BJ (cell line): ENCODE measurements around the gene POMGNT2. TPM values are rescaled to one million over a fixed set of nuclear protein-coding genes. Genes with fewer than 3 reads are reported as not detected.

Experiments used
- CTCF ChIA-PET: fragments of 350-600 bp; formaldehyde crosslinking; extraction: SDS; loops from one replicate; lab custom pipeline; 2021; ENCODE audit warnings: antibody characterized with exemption, inconsistent platforms; lab: Yijun Ruan, JAX
- POLR2A ChIA-PET: fragments of 300-600 bp; sonication (Branson Sonifier 250); formaldehyde crosslinking; extraction: SDS; loops from one replicate; lab custom pipeline; 2021; ENCODE audit warnings: antibody characterized with exemption; lab: Charles Lee
- DNase-seq: peaks from one replicate; pipeline ENCODE4 v3.0.0-alpha.2; 2011; ENCODE audit warnings: low read depth
- H3K27me3 ChIP-seq: 2 replicates; pipeline ENCODE4 v1.6.0; 2011; ENCODE audit warnings: low read length; ENCODE audit not compliant: control insufficient read depth, insufficient read depth
- H3K36me3 ChIP-seq: 2 replicates; pipeline ENCODE4 v1.5.1; 2011; ENCODE audit warnings: low read length; ENCODE audit not compliant: control insufficient read depth, insufficient read depth
- H3K4me3 ChIP-seq: 2 replicates; pipeline ENCODE4 v1.5.1; 2011; ENCODE audit warnings: low read depth, mild to moderate bottlenecking, control low read depth, low read length
- CTCF ChIP-seq: IDR thresholded peaks from 2 replicates; pipeline ENCODE4 v1.5.1; 2011; ENCODE audit warnings: low read depth, mild to moderate bottlenecking, control low read depth, inconsistent platforms, low read length, moderate library complexity; ENCODE audit not compliant: insufficient read depth
- polyA plus RNA-seq: library from polyadenylated mRNA; depleted of rRNA; stranded (reverse); fragments of >200 nt; gene quantifications from 2 replicates; pipeline ENCODE4 v1.2.3, GENCODE V29; 2011; rRNA removed

Gene POMGNT2
- polyA plus RNA-seq, 1 experiment: 20.0 TPM

- CTCF ChIA-PET: interaction anchor here (0.7 kb wide), 1 partner anchor 60 kb away, joined by 3 read pairs; no protein-coding TSS in a partner anchor
- Histone ChIP-seq H3K27me3 (no peaks in the 10 kb centered on the region), H3K36me3 (no peaks in the 10 kb centered on the region), H3K4me3 (no peak overlapping the region)
- no peak for TF ChIP-seq CTCF
- DNase-seq: no peak
- POLR2A ChIA-PET: no interaction called here
These were observed 72.9 kb downstream of the POMGNT2 start for GRCh38 chr3:43032646-43033628.

GRCh38 chr3:43031889-43032545 lies 73.9 kb downstream of the POMGNT2 start:
- TF ChIP-seq CTCF: no peak
- no peak for DNase-seq
- ChIA-PET POLR2A (no interaction called here), CTCF (no interaction called here)
- Histone ChIP-seq H3K27me3 (no peaks in the 10 kb centered on the region), H3K4me3 (no peak overlapping the region), H3K36me3 (no peaks in the 10 kb centered on the region)

- ChIA-PET CTCF (no interaction called here), POLR2A (no interaction called here)
- no peak for DNase-seq
- Histone ChIP-seq H3K4me3 (no peak overlapping the region), H3K27me3 (no peaks in the 10 kb centered on the region), H3K36me3 (no peaks in the 10 kb centered on the region)
- no peak for TF ChIP-seq CTCF
These were observed 74.4 kb downstream of the POMGNT2 start for GRCh38 chr3:43031485-43031884.

GRCh38 chr3:43030162-43030935 lies 75.5 kb downstream of the POMGNT2 start:
- H3K27me3 ChIP-seq: no peaks in the 10 kb centered on the region
- POLR2A ChIA-PET: no interaction called here
- H3K4me3 ChIP-seq: no peak overlapping the region
- CTCF ChIA-PET: no interaction called here
- no peaks in the 10 kb centered on the region for H3K36me3 ChIP-seq
- TF ChIP-seq CTCF: no peak
- no peak for DNase-seq

Other genes with a start within 250 kb of the POMGNT2 start
- gene CYP8B1, start 230.2 kb downstream of the POMGNT2 start, polyA plus RNA-seq: not detected in 2 replicates
- gene ZNF662, start 199.9 kb downstream of the POMGNT2 start, polyA plus RNA-seq: 1.2 and 2.1 TPM in 2 replicates
- gene GASK1A, start 126.8 kb downstream of the POMGNT2 start, polyA plus RNA-seq: 0.38 and 0.78 TPM in 2 replicates
- 11.5 and 13.6 TPM in 2 replicates for gene SNRK, start 180.5 kb upstream of the POMGNT2 start, polyA plus RNA-seq